HepG2 (cell line): ENCODE results near the gene KRTAP12-1. TPM values are rescaled to one million over a fixed set of nuclear protein-coding genes. Genes with fewer than 3 reads are reported as not detected.

Experiments
- CERS6 ChIP-seq: sonication (generic); formaldehyde crosslinking; IDR thresholded peaks from 2 replicates; pipeline ENCODE4 v1.5.0; 2020; ENCODE audit warnings: missing genetic modification reagents
- EED ChIP-seq: sonication (generic); formaldehyde crosslinking; IDR thresholded peaks from 2 replicates; pipeline ENCODE4 v1.5.0; 2020; ENCODE audit warnings: mild to moderate bottlenecking, missing genetic modification reagents
- HBP1 ChIP-seq: IDR thresholded peaks from 2 replicates; pipeline ENCODE4 v1.6.1; 2016; ENCODE audit warnings: low read depth, control low read depth
- HNF4A ChIP-seq: sonication (generic); formaldehyde crosslinking; IDR thresholded peaks from 2 replicates; pipeline ENCODE4 v1.4.0; 2020; ENCODE audit warnings: missing genetic modification reagents
- MXD4 ChIP-seq: IDR thresholded peaks from 2 replicates; pipeline ENCODE4 v1.6.1; 2016; ENCODE audit warnings: mild to moderate bottlenecking, missing biosample characterization, missing genetic modification reagents
- ONECUT2 ChIP-seq: sonication (generic); formaldehyde crosslinking; IDR thresholded peaks from 2 replicates; pipeline ENCODE4 v1.4.0; 2020; ENCODE audit warnings: missing genetic modification reagents
- RARA ChIP-seq: IDR thresholded peaks from 2 replicates; pipeline ENCODE4 v1.6.1; 2016; ENCODE audit warnings: missing genetic modification reagents, missing compliant biosample characterization
- RNF2 ChIP-seq: fragments of 450-650 bp; conservative IDR thresholded peaks from 2 replicates; pipeline ENCODE4 v1.6.1; 2016; ENCODE audit warnings: low read depth
- SNAPC2 ChIP-seq: sonication (generic); formaldehyde crosslinking; IDR thresholded peaks from 2 replicates; pipeline ENCODE4 v1.8.1; 2022; ENCODE audit warnings: mild to moderate bottlenecking, missing genetic modification reagents
- SNAPC4 ChIP-seq: sonication (generic); formaldehyde crosslinking; IDR thresholded peaks from 2 replicates; pipeline ENCODE4 v1.4.0; 2020; ENCODE audit warnings: mild to moderate bottlenecking, missing genetic modification reagents
- TP53 ChIP-seq: sonication (generic); formaldehyde crosslinking; conservative IDR thresholded peaks from 2 replicates; pipeline ENCODE4 v1.4.0; 2020; ENCODE audit warnings: missing genetic modification reagents
- ZBTB3 ChIP-seq: sonication (generic); formaldehyde crosslinking; IDR thresholded peaks from 2 replicates; pipeline ENCODE4 v1.4.0; 2020; ENCODE audit warnings: low read depth, mild to moderate bottlenecking, moderate library complexity, missing genetic modification reagents, borderline replicate concordance
- ZKSCAN1 ChIP-seq: fragments of 150-350 bp; IDR thresholded peaks from 2 replicates; pipeline ENCODE4 v1.6.1; 2014; ENCODE audit warnings: low read length
- ZNF205 ChIP-seq: IDR thresholded peaks from 2 replicates; pipeline ENCODE4 v1.6.1; 2018; ENCODE audit warnings: missing biosample characterization, missing genetic modification reagents
- ZNF552 ChIP-seq: sonication (generic); formaldehyde crosslinking; IDR thresholded peaks from 2 replicates; pipeline ENCODE4 v1.9.0; 2022; ENCODE audit warnings: missing genetic modification reagents, mild to moderate bottlenecking, borderline replicate concordance
- ZNF563 ChIP-seq: sonication (generic); formaldehyde crosslinking; IDR thresholded peaks from 2 replicates; pipeline ENCODE4 v1.8.0; 2022; ENCODE audit warnings: mild to moderate bottlenecking, moderate library complexity, missing genetic modification reagents
- ZNF614 ChIP-seq: IDR thresholded peaks from 2 replicates; pipeline ENCODE4 v1.6.1; 2018; ENCODE audit warnings: missing biosample characterization, missing genetic modification reagents, inconsistent platforms, borderline replicate concordance
- ZNF768 ChIP-seq: sonication (generic); formaldehyde crosslinking; IDR thresholded peaks from 2 replicates; pipeline ENCODE4 v1.4.0; 2020; ENCODE audit warnings: missing genetic modification reagents
- polyA plus RNA-seq, 8 experiments: library from polyadenylated mRNA; depleted of rRNA in 3 of 8; stranded (reverse) in 7 of 8; unstranded in 1 of 8; fragments of >200 nt; fragmentation: Illumina TruSeq in 4 of 8; extraction: Trizol in 4 of 8; gene quantifications; 2 replicates each; pipeline versions ENCODE4 v1.2.1 to v1.2.3, GENCODE V29; 2011 to 2016; ENCODE audit warnings: low read depth in 4 of 8, missing spikeins in 1 of 8, mixed read lengths in 1 of 8; ENCODE audit not compliant: insufficient read depth in 1 of 8
- total RNA-seq, 5 experiments: library from RNA; depleted of rRNA; stranded (reverse); fragments of >200 nt; fragmentation: Illumina TruSeq; extraction: Trizol; gene quantifications; 2 replicates each; pipeline ENCODE4 v1.2.3, GENCODE V29; 2016; ENCODE audit warnings: low read depth in 1 of 5
- TF ChIP-seq, protein P1 (sequence below): sonication (generic); formaldehyde crosslinking; IDR thresholded peaks from 2 replicates; pipeline ENCODE4 v1.4.0; 2020; ENCODE audit warnings: mild to moderate bottlenecking, missing genetic modification reagents, borderline replicate concordance
- TF ChIP-seq, protein P2 (sequence below): sonication (generic); formaldehyde crosslinking; IDR thresholded peaks from 2 replicates; pipeline ENCODE4 v1.5.1; 2020; ENCODE audit warnings: missing genetic modification reagents, mild to moderate bottlenecking, borderline replicate concordance
- TF ChIP-seq, protein P3 (sequence below): IDR thresholded peaks from 2 replicates; pipeline ENCODE4 v1.6.1; 2016; ENCODE audit warnings: missing compliant biosample characterization, missing genetic modification reagents, borderline replicate concordance

KRTAP12-1 gene
- total and polyA plus RNA-seq, 2 of the 13 experiments (the other 11 are each of a cell fraction or from before 2014, with no cell fraction given): not detected

DNA sequence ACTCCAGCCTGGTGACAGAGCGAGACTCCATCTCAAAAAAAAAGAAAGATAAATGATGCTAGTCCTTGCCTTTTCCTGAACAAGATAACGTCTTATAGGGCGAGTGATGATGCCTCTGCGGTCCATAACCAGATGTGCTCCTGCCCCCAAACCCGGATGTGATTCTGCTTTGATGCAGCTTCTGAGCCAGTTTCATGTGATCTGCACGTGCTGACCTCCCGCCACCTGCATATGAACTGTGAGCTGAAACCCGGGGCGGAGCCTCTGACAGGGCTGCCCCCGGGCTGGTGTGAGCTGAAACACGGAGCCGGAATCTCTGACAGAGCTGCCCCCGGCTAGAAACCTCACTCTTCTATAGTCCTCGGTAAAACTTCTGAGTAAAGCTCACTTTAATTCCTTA, 28.8 kb downstream of the KRTAP12-1 start (continued):
- TF ChIP-seq, protein P1, sequence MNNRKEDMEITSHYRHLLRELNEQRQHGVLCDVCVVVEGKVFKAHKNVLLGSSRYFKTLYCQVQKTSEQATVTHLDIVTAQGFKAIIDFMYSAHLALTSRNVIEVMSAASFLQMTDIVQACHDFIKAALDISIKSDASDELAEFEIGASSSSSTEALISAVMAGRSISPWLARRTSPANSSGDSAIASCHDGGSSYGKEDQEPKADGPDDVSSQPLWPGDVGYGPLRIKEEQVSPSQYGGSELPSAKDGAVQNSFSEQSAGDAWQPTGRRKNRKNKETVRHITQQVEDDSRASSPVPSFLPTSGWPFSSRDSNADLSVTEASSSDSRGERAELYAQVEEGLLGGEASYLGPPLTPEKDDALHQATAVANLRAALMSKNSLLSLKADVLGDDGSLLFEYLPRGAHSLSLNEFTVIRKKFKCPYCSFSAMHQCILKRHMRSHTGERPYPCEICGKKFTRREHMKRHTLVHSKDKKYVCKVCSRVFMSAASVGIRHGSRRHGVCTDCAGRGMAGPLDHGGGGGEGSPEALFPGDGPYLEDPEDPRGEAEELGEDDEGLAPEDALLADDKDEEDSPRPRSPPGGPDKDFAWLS (CRISPR knock-in tag): no peak
- TF ChIP-seq SNAPC4 (CRISPR knock-in tag) (no peak), ZBTB3 (no peak), CERS6 (CRISPR knock-in tag) (no peak), RARA (CRISPR knock-in tag) (peak; percentile 41), ZNF552 (CRISPR knock-in tag) (no peak), TP53 (no peak), ZNF614 (CRISPR knock-in tag) (no peak), EED (CRISPR knock-in tag) (no peak), HNF4A (CRISPR knock-in tag) (no peak), ONECUT2 (CRISPR knock-in tag) (no peak), SNAPC2 (CRISPR knock-in tag) (no peak), ZKSCAN1 (no peak), MXD4 (CRISPR knock-in tag) (no peak), ZNF768 (no peak), ZNF563 (peak; percentile 44; the same call in 1 of the 2 replicates), ZNF205 (CRISPR knock-in tag) (no peak), HBP1 (CRISPR knock-in tag) (no peak), RNF2 (no peak)
- TF ChIP-seq, protein P2, sequence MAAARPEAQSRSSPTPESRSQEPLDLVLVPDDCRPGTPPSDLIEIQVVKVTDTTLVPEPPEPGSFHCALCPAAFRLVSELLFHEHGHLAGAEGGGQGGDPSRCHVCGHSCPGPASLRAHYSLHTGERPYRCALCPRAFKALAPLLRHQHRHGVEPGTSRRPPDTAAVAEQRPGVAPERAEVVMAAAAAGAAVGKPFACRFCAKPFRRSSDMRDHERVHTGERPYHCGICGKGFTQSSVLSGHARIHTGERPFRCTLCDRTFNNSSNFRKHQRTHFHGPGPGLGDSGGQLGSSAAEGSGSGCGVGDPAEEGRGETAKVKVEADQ (CRISPR knock-in tag): no peak
- TF ChIP-seq, protein P3, sequence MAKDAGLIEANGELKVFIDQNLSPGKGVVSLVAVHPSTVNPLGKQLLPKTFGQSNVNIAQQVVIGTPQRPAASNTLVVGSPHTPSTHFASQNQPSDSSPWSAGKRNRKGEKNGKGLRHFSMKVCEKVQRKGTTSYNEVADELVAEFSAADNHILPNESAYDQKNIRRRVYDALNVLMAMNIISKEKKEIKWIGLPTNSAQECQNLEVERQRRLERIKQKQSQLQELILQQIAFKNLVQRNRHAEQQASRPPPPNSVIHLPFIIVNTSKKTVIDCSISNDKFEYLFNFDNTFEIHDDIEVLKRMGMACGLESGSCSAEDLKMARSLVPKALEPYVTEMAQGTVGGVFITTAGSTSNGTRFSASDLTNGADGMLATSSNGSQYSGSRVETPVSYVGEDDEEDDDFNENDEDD (CRISPR knock-in tag): peak; percentile 58; the same call in 1 of the 2 replicates
